ENCODE measurements around the gene FAM180A.

FAM180A gene

GRCh38 chr7:135736586-135737305, 11.9 kb downstream of the FAM180A start:
- DNase-seq, result no peak

- no peak for DNase-seq
Measured at GRCh38 chr7:135734343-135734689, 14.3 kb downstream of the FAM180A start.

GRCh38 chr7:135733603-135734342, 14.8 kb downstream of the FAM180A start:
- DNase-seq, result no peak

- no peak for DNase-seq
Measured at GRCh38 chr7:135731131-135731530, 17.5 kb downstream of the FAM180A start.

- no peak for DNase-seq
Measured at GRCh38 chr7:135729230-135729629, 19.4 kb downstream of the FAM180A start.

- no peak for DNase-seq
Measured at GRCh38 chr7:135728136-135728669, 20.4 kb downstream of the FAM180A start, which contains the start of gene SLC13A4. Gene SLC13A4 (minus strand): TSS chr7:135728186. CDS start chr7:135727496, 690 bp downstream.

- DNase-seq, result no peak
Measured at GRCh38 chr7:135726911-135727673, 21.5 kb downstream of the FAM180A start.

- no peak for DNase-seq
Measured at GRCh38 chr7:135726276-135726788, 22.3 kb downstream of the FAM180A start.

GRCh38 chr7:135723411-135723810, 25.2 kb downstream of the FAM180A start:
- DNase-seq, result no peak

GRCh38 chr7:135721198-135721820, 27.3 kb downstream of the FAM180A start:
- DNase-seq, result no peak

GRCh38 chr7:135719688-135720087, 28.9 kb downstream of the FAM180A start:
- DNase-seq, result no peak

- DNase-seq, result no peak
Measured at GRCh38 chr7:135718794-135719437, 29.7 kb downstream of the FAM180A start.

- DNase-seq, result no peak
Measured at GRCh38 chr7:135718219-135718618, 30.4 kb downstream of the FAM180A start.

GRCh38 chr7:135717693-135718092, 30.9 kb downstream of the FAM180A start:
- no peak for DNase-seq

GRCh38 chr7:135716677-135717238, 31.9 kb downstream of the FAM180A start:
- DNase-seq, result no peak

GRCh38 chr7:135715673-135716072, 32.9 kb downstream of the FAM180A start:
- no peak for DNase-seq

- DNase-seq, result no peak
Measured at GRCh38 chr7:135715055-135715522, 33.5 kb downstream of the FAM180A start.

- DNase-seq, result no peak
Measured at GRCh38 chr7:135714534-135715009, 34.0 kb downstream of the FAM180A start.

- DNase-seq, result no peak
Measured at GRCh38 chr7:135713836-135714470, 34.7 kb downstream of the FAM180A start.

GRCh38 chr7:135712796-135713195, 35.8 kb downstream of the FAM180A start:
- no peak for DNase-seq

Data from bone marrow (tissue), 2 donors.